ENCODE data around the gene NAV2.

Gene NAV2

GRCh38 chr11:19814421-19814820 lies 101.8 kb downstream of the NAV2 start:
- DNase-seq, result no peak

GRCh38 chr11:19816040-19816439 lies 103.4 kb downstream of the NAV2 start:
- no peak for DNase-seq

GRCh38 chr11:19816817-19817216 lies 104.2 kb downstream of the NAV2 start:
- DNase-seq, result no peak

- no peak for DNase-seq
These were observed 104.7 kb downstream of the NAV2 start for GRCh38 chr11:19817265-19817851.

GRCh38 chr11:19817870-19818269 lies 105.2 kb downstream of the NAV2 start:
- DNase-seq, result no peak

- no peak for DNase-seq
These were observed 106.0 kb downstream of the NAV2 start for GRCh38 chr11:19818619-19819018.

- DNase-seq, result no peak
These were observed 106.5 kb downstream of the NAV2 start for GRCh38 chr11:19819148-19819547.

- no peak for DNase-seq
These were observed 107.5 kb downstream of the NAV2 start for GRCh38 chr11:19820100-19820499.

GRCh38 chr11:19821412-19821875 lies 108.8 kb downstream of the NAV2 start:
- DNase-seq, result no peak

- DNase-seq, result no peak
These were observed 109.4 kb downstream of the NAV2 start for GRCh38 chr11:19821993-19822392.

- DNase-seq, result no peak
These were observed 109.9 kb downstream of the NAV2 start for GRCh38 chr11:19822531-19822930.

GRCh38 chr11:19826606-19827005 lies 114.0 kb downstream of the NAV2 start:
- DNase-seq, result no peak

- DNase-seq, result no peak
These were observed 114.9 kb downstream of the NAV2 start for GRCh38 chr11:19827399-19828135.

- no peak for DNase-seq
These were observed 115.9 kb downstream of the NAV2 start for GRCh38 chr11:19828382-19829108.

- no peak for DNase-seq
These were observed 116.6 kb downstream of the NAV2 start for GRCh38 chr11:19829109-19829837.

- no peak for DNase-seq
These were observed 119.6 kb downstream of the NAV2 start for GRCh38 chr11:19832086-19832750.

- DNase-seq, result no peak
These were observed 120.3 kb downstream of the NAV2 start for GRCh38 chr11:19832901-19833300.

- DNase-seq, result no peak
These were observed 122.1 kb downstream of the NAV2 start for GRCh38 chr11:19834771-19835170.

- no peak for DNase-seq
These were observed 124.0 kb downstream of the NAV2 start for GRCh38 chr11:19836666-19837065.

GRCh38 chr11:19838994-19839768 lies 126.5 kb downstream of the NAV2 start:
- DNase-seq, result no peak

- DNase-seq, result no peak
These were observed 128.3 kb downstream of the NAV2 start for GRCh38 chr11:19840961-19841360.

- no peak for DNase-seq
These were observed 129.9 kb downstream of the NAV2 start for GRCh38 chr11:19842505-19842904.

All from AML-193 (cell line).